Tibial nerve (tissue), 4 donors: ENCODE results near the gene SLN. TPM values are rescaled to one million over a fixed set of nuclear protein-coding genes. Genes with fewer than 3 reads are reported as not detected.

Source experiments
- DNase-seq, 2 donors: peaks; one replicate each; pipeline ENCODE4 v3.0.0-alpha.2; 2019; ENCODE audit warnings: low spot score in 2 of 2
- H3K27ac ChIP-seq, 4 donors: fragments of 200-600 bp; sonication (generic) in 3 of 4; one replicate each; pipeline ENCODE4 v1.5.1; 2017 to 2019; ENCODE audit warnings: mild to moderate bottlenecking in 1 of 4
- H3K27me3 ChIP-seq, 2 donors: fragments of 200-600 bp; sonication (generic) in 1 of 2; one replicate each; pipeline versions ENCODE4 v1.5.1 to v1.6.0; 2017 to 2019
- H3K36me3 ChIP-seq, 3 donors: fragments of 200-600 bp; sonication (generic); one replicate each; pipeline ENCODE4 v1.5.1; 2018 to 2019
- H3K4me1 ChIP-seq, 4 donors: fragments of 200-600 bp; sonication (generic) in 3 of 4; one replicate each; pipeline ENCODE4 v1.5.1; 2017 to 2019
- H3K4me3 ChIP-seq, 4 donors: fragments of 200-600 bp; sonication (generic) in 3 of 4; one replicate each; pipeline ENCODE4 v1.5.1; 2017 to 2019; ENCODE audit warnings: mild to moderate bottlenecking in 1 of 4, moderate library complexity in 1 of 4
- H3K9me3 ChIP-seq, 4 donors: fragments of 200-600 bp; sonication (generic) in 3 of 4; one replicate each; pipeline ENCODE4 v1.5.1; 2017 to 2019
- EP300 ChIP-seq, 2 donors: sonication (generic); formaldehyde crosslinking; IDR thresholded peaks; one replicate each; pipeline ENCODE4 v1.6.1; 2017; ENCODE audit warnings: antibody characterized with exemption in 2 of 2, mild to moderate bottlenecking in 1 of 2
- POLR2A ChIP-seq, 2 donors: fragments of 450-650 bp; IDR thresholded peaks; one replicate each; pipeline ENCODE4 v1.6.1; 2017; ENCODE audit warnings: antibody characterized with exemption in 2 of 2, mild to moderate bottlenecking in 2 of 2, moderate library complexity in 2 of 2
- WGBS, 2 donors: methylation state at CpG; one replicate each; pipeline ENCODE4 v1.1.5; 2018; 5-methylcytosine and 5-hydroxymethylcytosine counted together
- total RNA-seq, 4 donors: library from RNA; depleted of rRNA; stranded (reverse); fragments of >200 nt; gene quantifications; one replicate each; pipeline ENCODE4 v1.1.0, GENCODE V29; 2016
- TF ChIP-seq, protein P1 (sequence below), 5 experiments: fragments of 200-600 bp in 3 of 5; fragments of 450-650 bp in 2 of 5; sonication (generic) in 3 of 5; IDR thresholded peaks; one replicate each; pipeline ENCODE4 v1.5.1; 2016 to 2019; ENCODE audit warnings: antibody characterized with exemption in 5 of 5, mild to moderate bottlenecking in 3 of 5, moderate library complexity in 2 of 5

The SLN gene
- total RNA-seq, 4 donors from 2014 or later: 1.5 to 7.5 TPM; not detected in 2

DNA sequence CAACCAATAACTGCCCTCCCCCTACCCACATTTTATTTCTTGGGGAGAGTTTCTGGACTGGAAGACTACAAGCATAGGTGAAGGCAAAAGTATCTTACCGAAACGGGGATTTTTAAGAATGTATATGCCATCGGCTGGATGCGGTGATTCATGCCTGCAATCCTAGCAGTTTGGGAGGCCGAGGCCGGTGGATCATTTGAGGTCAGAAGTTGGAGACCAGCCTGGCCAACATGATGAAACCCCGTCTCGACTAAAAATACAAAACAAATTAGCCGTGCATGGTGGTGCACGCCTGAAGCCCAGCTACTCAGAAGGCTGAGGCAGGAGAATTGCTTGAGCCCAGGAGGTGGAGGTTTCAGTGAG, 20.8 kb upstream of the SLN start:
- no peaks in the 10 kb centered on the region for H3K36me3 ChIP-seq
- no peak overlapping the region for H3K4me3 ChIP-seq
- peaks cover 0 to 3% (median 0%) of the 10 kb centered on the region in 4 donors for H3K9me3 ChIP-seq
- no peak for DNase-seq
- TF ChIP-seq, protein P1, sequence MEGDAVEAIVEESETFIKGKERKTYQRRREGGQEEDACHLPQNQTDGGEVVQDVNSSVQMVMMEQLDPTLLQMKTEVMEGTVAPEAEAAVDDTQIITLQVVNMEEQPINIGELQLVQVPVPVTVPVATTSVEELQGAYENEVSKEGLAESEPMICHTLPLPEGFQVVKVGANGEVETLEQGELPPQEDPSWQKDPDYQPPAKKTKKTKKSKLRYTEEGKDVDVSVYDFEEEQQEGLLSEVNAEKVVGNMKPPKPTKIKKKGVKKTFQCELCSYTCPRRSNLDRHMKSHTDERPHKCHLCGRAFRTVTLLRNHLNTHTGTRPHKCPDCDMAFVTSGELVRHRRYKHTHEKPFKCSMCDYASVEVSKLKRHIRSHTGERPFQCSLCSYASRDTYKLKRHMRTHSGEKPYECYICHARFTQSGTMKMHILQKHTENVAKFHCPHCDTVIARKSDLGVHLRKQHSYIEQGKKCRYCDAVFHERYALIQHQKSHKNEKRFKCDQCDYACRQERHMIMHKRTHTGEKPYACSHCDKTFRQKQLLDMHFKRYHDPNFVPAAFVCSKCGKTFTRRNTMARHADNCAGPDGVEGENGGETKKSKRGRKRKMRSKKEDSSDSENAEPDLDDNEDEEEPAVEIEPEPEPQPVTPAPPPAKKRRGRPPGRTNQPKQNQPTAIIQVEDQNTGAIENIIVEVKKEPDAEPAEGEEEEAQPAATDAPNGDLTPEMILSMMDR (IDR thresholded peaks at IDR 0.05): no peak
- TF ChIP-seq EP300 (IDR thresholded peaks at IDR 0.05) (no peak), POLR2A (IDR thresholded peaks at IDR 0.05) (no peak)
- no peak overlapping the region for H3K27ac ChIP-seq
- H3K4me1 ChIP-seq: no peaks in the 10 kb centered on the region
- WGBS, 2 donors: 82 to 88% methylated on average over 10 of the region's 10 CpGs
- H3K27me3 ChIP-seq: no peaks in the 10 kb centered on the region

DNA sequence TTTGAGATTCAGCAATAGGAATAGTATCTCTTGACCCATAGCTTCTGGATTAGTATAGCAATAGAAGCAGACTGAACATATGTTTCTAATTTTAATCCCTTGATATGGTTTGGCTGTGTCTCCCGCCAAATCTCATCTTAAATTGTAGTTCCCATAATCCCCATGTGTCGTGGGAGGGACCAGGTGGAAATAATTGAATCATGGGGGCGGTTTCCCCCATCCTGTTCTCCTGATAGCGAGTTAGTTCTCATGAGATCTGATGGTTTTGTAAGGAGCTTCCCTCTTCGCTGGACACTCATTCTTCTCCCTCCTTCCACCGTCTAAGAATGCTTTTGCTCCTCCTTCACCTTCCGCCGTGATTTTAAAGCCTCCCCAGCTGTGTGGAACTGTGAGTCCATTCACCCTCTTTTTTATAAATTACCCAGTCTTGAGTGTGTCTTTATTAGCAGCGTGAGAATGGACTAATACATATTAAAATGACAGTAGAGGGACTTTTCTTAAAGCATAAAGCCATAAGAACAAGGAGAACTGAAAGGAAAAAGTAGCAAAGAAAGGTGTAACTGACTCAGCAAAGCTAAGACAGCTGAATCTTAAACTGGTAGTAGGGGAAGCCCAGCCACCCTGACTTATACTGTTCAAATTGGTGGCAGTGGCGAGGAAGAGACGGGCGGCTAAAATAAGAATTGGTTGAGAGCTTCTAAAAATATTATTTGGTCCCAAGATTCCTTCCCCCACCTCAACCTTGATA, 20.3 kb upstream of the SLN start:
- peaks cover 0 to 3% (median 0%) of the 10 kb centered on the region in 4 donors for H3K9me3 ChIP-seq
- TF ChIP-seq, protein P1 (IDR thresholded peaks at IDR 0.05): no peak
- TF ChIP-seq POLR2A (IDR thresholded peaks at IDR 0.05): no peak
- TF ChIP-seq EP300 (IDR thresholded peaks at IDR 0.05): no peak
- H3K27me3 ChIP-seq: no peaks in the 10 kb centered on the region
- WGBS, 2 donors: 55 to 59% methylated on average over 12 of the region's 12 CpGs
- H3K4me1 ChIP-seq: no peaks in the 10 kb centered on the region
- H3K27ac ChIP-seq: no peak overlapping the region
- DNase-seq: no peak
- no peaks in the 10 kb centered on the region for H3K36me3 ChIP-seq
- no peak overlapping the region for H3K4me3 ChIP-seq

DNA sequence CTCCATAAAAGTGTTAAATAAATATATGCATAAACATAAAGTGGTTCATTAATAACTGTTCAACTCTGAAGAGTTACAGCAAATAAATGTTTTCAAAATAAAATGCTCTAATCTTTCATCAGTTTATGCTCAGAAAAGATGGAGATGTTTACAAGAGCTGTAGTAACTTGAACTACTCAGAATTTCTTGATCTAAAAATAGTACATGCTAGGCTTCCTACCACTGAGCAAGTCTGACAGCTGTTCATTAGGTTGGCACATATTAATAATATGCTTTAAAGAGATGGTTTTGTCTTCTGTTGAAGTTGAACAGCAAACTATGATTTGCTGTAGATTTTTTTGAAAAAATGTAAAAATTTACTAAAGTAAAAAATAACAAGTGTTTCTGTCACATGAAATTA, 10.8 kb upstream of the SLN start:
- Histone ChIP-seq H3K36me3 (no peaks in the 10 kb centered on the region), H3K4me1 (peaks cover 0 to 16% (median 0%) of the 10 kb centered on the region in 4 donors), H3K27ac (no peak overlapping the region), H3K9me3 (no peaks in the 10 kb centered on the region), H3K4me3 (no peak overlapping the region), H3K27me3 (no peaks in the 10 kb centered on the region)
- no peak for DNase-seq
- TF ChIP-seq POLR2A (IDR thresholded peaks at IDR 0.05) (no peak), EP300 (IDR thresholded peaks at IDR 0.05) (no peak)
- TF ChIP-seq, protein P1 (IDR thresholded peaks at IDR 0.05): no peak

DNA sequence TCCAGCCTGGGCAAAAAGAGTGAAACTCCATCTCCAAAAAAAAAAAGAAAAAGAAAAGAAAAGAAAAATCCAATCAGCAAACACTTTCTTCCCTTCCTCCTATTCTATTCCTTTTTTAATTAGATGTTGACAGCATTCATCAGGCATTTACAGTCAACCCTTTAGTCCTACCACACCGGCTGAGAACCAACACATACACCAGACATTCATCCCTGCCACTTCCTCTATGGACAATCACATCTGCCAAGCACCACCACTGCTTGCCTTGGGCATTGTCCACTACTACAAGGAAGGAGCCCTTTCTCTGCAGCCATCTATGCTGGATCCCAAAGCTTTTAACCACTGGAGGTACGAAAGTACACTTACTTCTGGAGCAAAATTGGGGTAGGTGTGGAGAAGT, 9.4 kb upstream of the SLN start:
- WGBS, 2 donors: 84 to 97% methylated on average over 2 of the region's 2 CpGs
- no peaks in the 10 kb centered on the region for H3K9me3 ChIP-seq
- TF ChIP-seq EP300 (IDR thresholded peaks at IDR 0.05): no peak
- TF ChIP-seq, protein P1 (IDR thresholded peaks at IDR 0.05): no peak
- TF ChIP-seq POLR2A (IDR thresholded peaks at IDR 0.05): no peak
- DNase-seq: no peak
- H3K4me3 ChIP-seq: no peak overlapping the region
- peak overlapping the region in 2 of 4 donors; percentile 68 to 74 for H3K27ac ChIP-seq
- H3K36me3 ChIP-seq: no peaks in the 10 kb centered on the region
- no peaks in the 10 kb centered on the region for H3K27me3 ChIP-seq
- H3K4me1 ChIP-seq: peaks cover 0 to 16% (median 0%) of the 10 kb centered on the region in 4 donors

DNA sequence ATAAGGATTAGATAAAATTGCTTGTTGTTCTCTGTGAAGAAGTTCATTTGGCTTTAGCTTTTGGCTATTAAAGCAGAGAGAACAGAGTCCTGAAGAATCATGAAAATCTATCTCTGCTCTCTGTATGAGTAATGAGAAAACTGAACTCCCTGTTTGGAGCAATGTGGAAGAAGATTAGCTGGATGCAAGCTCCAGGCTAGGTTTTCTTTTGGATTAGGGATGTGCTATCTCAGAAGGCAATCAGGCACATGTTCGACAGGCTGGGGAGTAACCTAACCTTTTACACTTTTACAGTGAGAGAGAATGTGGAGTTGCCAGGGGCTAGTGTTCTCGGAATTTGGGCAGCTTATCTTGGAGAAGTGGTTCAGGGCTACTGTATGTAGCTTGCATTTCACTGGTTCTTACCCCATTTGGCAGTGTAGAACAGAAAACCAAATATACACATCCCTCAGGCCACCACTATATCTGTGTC, 8.5 kb upstream of the SLN start:
- H3K4me3 ChIP-seq: no peak overlapping the region
- no peaks in the 10 kb centered on the region for H3K9me3 ChIP-seq
- no peaks in the 10 kb centered on the region for H3K27me3 ChIP-seq
- WGBS, 2 donors: 52 to 58% methylated on average over 2 of the region's 2 CpGs
- peak overlapping the region in 3 of 4 donors; percentile 52 to 74 (median 68) for H3K27ac ChIP-seq
- no peaks in the 10 kb centered on the region for H3K36me3 ChIP-seq
- peaks cover 0 to 16% (median 0%) of the 10 kb centered on the region in 4 donors for H3K4me1 ChIP-seq
- TF ChIP-seq POLR2A (IDR thresholded peaks at IDR 0.05) (no peak), EP300 (IDR thresholded peaks at IDR 0.05) (no peak)
- TF ChIP-seq, protein P1 (IDR thresholded peaks at IDR 0.05): no peak
- no peak for DNase-seq
